GM23248 (cell line): ENCODE results near the gene RNU6-8.

Source experiments
- EZH2 ChIP-seq: fragments of 200-600 bp; sonication (generic); IDR thresholded peaks from 2 replicates; pipeline ENCODE4 v1.6.1; 2018; ENCODE audit warnings: antibody characterized with exemption, mild to moderate bottlenecking; ENCODE audit not compliant: insufficient read depth, poor library complexity, severe bottlenecking
- EZH2phosphoT487 ChIP-seq: fragments of 200-600 bp; sonication (generic); IDR thresholded peaks from 2 replicates; pipeline ENCODE4 v1.6.1; 2018; ENCODE audit warnings: antibody characterized with exemption, moderate library complexity, mild to moderate bottlenecking, low read depth; ENCODE audit not compliant: insufficient read depth

DNA sequence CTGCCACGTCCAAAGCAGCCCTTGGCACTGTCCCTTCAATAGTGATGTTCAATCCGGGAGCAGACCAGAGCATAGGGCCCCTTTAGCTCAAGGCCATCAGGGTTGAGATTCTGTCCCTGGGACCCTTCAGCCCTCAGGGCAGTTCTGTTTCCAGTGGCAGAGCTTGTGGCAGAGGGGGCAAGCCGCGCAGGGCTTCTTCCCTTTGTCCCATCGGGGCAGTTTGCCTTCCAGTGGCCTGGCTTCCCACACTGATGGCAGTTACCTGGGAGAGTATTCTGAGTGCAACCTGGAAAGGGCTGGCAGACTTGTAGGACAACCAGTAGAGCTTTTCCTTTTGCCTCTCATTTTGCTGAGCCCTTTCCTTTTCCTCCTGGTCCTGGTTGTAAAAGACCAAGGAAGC, 43.7 kb upstream of the RNU6-8 start:
- no peak for TF ChIP-seq EZH2phosphoT487
- no peak for TF ChIP-seq EZH2
